Activated T-helper 2 cell treated with anti-CD3 and anti-CD28 coated beads, Interferon-gamma antibody, Interleukin-2, Interleukin-4, amounts not matched to agents 10 μg/mL and 5 μg/mL and 100 μg/mL, durations not matched to agents 14 hours and 24 hours and 36 hours (primary cell): ENCODE measurements around the gene QPCTL. TPM values are rescaled to one million over a fixed set of nuclear protein-coding genes. Genes with fewer than 3 reads are reported as not detected.
"Not testable (repeated sequence)": the region's sequence is repeated elsewhere in the genome, so short reads cannot be mapped to it uniquely, and the experiment has no call there.

Experiments
- DNase-seq: peaks from one replicate; pipeline ENCODE4 v3.0.0; 2021; ENCODE audit warnings: low spot score
- H3K27ac Mint-ChIP-seq: one replicate; pipeline ENCODE4 v1.8.0; 2021; ENCODE audit warnings: mixed read lengths
- H3K27me3 Mint-ChIP-seq: one replicate; pipeline ENCODE4 v1.8.0; 2021; ENCODE audit warnings: low read depth, mixed read lengths
- H3K36me3 Mint-ChIP-seq: one replicate; pipeline ENCODE4 v1.8.0; 2021; ENCODE audit warnings: low read depth, mixed read lengths
- H3K4me1 Mint-ChIP-seq: one replicate; pipeline ENCODE4 v1.8.0; 2021; ENCODE audit warnings: low read depth, mixed read lengths
- H3K4me3 Mint-ChIP-seq: one replicate; pipeline ENCODE4 v1.8.0; 2021; ENCODE audit warnings: low read depth, mild to moderate bottlenecking, moderate library complexity, mixed read lengths
- H3K9me3 Mint-ChIP-seq: one replicate; pipeline ENCODE4 v1.8.0; 2021; ENCODE audit warnings: mixed read lengths
- intact Hi-C: fragments of 100-400 bp; cut with micrococcal nuclease; formaldehyde crosslinking; loops from one replicate; pipeline ENCODE4 v1.15.1; 2023
- total RNA-seq: library from RNA; stranded (reverse); gene quantifications from 2 replicates; pipeline ENCODE4 v1.2.3, GENCODE V29; 2022

Gene QPCTL
- total RNA-seq, 1 donor from 2014 or later: 24.2 TPM

DNA sequence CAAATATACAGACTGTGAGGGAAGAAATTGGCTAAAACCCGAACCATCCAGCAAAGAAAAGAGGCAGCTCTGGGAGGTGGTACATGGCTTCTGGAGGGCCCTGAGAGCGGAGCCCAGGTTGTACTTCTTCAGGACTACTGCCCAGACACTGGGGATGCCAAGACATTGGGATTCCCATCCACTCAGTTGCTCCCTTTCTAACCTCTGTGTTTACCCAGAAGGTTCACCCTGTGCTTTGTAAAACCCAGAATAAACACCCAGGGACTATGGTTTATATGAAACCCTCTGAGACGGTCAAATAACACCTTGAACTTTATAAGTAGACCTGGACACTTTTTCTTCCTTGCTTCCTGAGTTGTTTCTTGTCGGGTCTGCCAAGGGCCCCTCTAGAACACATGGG lies 50.5 kb downstream of the QPCTL start:
- no peak overlapping the region for H3K4me3 Mint-ChIP-seq
- intact Hi-C loops: no loop called here
- H3K27ac Mint-ChIP-seq: no peak overlapping the region

GRCh38 chr19:45745606-45746005 lies 53.1 kb downstream of the QPCTL start:
- intact Hi-C loops: no loop called here
- no peak for DNase-seq
- Mint-ChIP-seq H3K36me3 (no peaks in the 10 kb centered on the region), H3K4me3 (no peak overlapping the region), H3K4me1 (no peaks in the 10 kb centered on the region), H3K27ac (no peak overlapping the region), H3K27me3 (peaks cover 12% of the 10 kb centered on the region), H3K9me3 (no peaks in the 10 kb centered on the region)

More for the DNA sequence above, 50.5 kb downstream of the QPCTL start:
- no peak for DNase-seq
- Mint-ChIP-seq H3K27me3 (peaks cover 13% of the 10 kb centered on the region), H3K4me1 (no peaks in the 10 kb centered on the region), H3K36me3 (no peaks in the 10 kb centered on the region), H3K9me3 (no peaks in the 10 kb centered on the region)

- intact Hi-C loops: no loop called here
- Mint-ChIP-seq H3K9me3 (no peaks in the 10 kb centered on the region), H3K36me3 (no peaks in the 10 kb centered on the region), H3K27me3 (peaks cover 12% of the 10 kb centered on the region), H3K4me1 (no peaks in the 10 kb centered on the region), H3K4me3 (no peak overlapping the region), H3K27ac (no peak overlapping the region)
- DNase-seq: no peak
Observed at GRCh38 chr19:45746866-45747265, 54.4 kb downstream of the QPCTL start.

GRCh38 chr19:45747513-45747912 lies 55.0 kb downstream of the QPCTL start:
- intact Hi-C loops: no loop called here
- H3K27ac Mint-ChIP-seq: no peak overlapping the region
- peaks cover 12% of the 10 kb centered on the region for H3K27me3 Mint-ChIP-seq
- H3K4me1 Mint-ChIP-seq: no peaks in the 10 kb centered on the region
- no peaks in the 10 kb centered on the region for H3K36me3 Mint-ChIP-seq
- no peak for DNase-seq
- H3K9me3 Mint-ChIP-seq: no peaks in the 10 kb centered on the region
- H3K4me3 Mint-ChIP-seq: no peak overlapping the region

- H3K4me3 Mint-ChIP-seq, H3K9me3 Mint-ChIP-seq, DNase-seq, H3K36me3 Mint-ChIP-seq, H3K27ac Mint-ChIP-seq, H3K4me1 Mint-ChIP-seq, intact Hi-C loops, H3K27me3 Mint-ChIP-seq: not testable (repeated sequence)
Observed at GRCh38 chr19:45751483-45751882, 59.0 kb downstream of the QPCTL start.

DNA sequence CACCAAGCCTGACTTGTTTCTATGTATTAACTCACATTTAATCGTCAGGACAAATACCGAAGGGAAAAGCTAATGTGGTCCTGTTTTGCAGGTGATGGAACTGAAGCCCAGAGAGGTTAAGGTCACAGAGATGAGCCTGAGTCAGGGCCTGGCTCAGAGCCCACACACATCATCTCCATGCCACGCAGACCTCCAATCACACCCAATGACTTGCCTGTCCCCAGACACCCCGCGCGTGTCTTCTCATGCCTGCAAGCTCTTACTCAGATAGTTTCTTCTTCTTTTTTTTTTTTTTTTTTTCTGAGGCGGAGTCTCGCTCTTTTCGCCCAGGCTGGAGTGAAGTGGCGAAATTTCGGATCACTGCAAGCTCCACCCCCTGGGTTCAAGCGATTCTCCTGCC lies 60.2 kb downstream of the QPCTL start:
- intact Hi-C loops: no loop called here
- Mint-ChIP-seq H3K9me3 (no peaks in the 10 kb centered on the region), H3K27ac (no peak overlapping the region), H3K4me3 (no peak overlapping the region), H3K36me3 (no peaks in the 10 kb centered on the region), H3K27me3 (peaks cover under 1% of the 10 kb centered on the region), H3K4me1 (no peaks in the 10 kb centered on the region)
- no peak for DNase-seq

DNA sequence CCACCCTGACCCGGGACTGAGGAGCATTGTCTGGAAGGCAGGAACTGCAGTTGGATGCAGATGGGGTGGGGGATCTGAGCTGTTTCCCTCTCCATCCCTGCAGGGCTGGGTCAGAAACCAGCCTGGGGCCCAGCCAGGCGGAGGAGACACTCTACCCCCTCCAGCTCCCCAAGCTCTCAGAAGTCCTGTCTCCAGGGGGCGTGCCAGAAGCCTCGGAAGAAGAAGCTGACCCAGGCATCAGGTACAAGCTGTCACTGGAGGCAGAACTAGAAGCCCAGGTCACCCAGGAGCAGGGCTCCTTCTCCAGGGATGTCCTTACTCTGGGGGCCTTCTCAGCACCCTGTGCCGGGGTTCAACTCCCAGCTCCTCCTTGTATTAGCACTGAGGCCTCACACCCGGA lies 61.1 kb downstream of the QPCTL start:
- no peak overlapping the region for H3K27ac Mint-ChIP-seq
- no peaks in the 10 kb centered on the region for H3K4me1 Mint-ChIP-seq
- H3K36me3 Mint-ChIP-seq: no peaks in the 10 kb centered on the region
- H3K9me3 Mint-ChIP-seq: no peaks in the 10 kb centered on the region
- H3K4me3 Mint-ChIP-seq: no peak overlapping the region
- no peak for DNase-seq
- intact Hi-C loops: no loop called here
- no peaks in the 10 kb centered on the region for H3K27me3 Mint-ChIP-seq

Other genes with a start within 250 kb of the QPCTL start
- gene FOSB, start 224.7 kb upstream of the QPCTL start, total RNA-seq: 10.2 and 10.9 TPM in 2 replicates
- gene RTN2, start 195.6 kb upstream of the QPCTL start, total RNA-seq: 4.0 and 8.1 TPM in 2 replicates
- gene PPM1N, start 194.2 kb upstream of the QPCTL start, total RNA-seq: 2.5 and 3.1 TPM in 2 replicates
- 232 and 244 TPM in 2 replicates for gene VASP, start 185.2 kb upstream of the QPCTL start, total RNA-seq
- gene OPA3, start 107.9 kb upstream of the QPCTL start, total RNA-seq: 15.2 and 15.9 TPM in 2 replicates
- not detected in 2 replicates for gene GPR4, start 90.5 kb upstream of the QPCTL start, total RNA-seq
- 180 and 207 TPM in 2 replicates for gene EML2, start 53.3 kb upstream of the QPCTL start, total RNA-seq
- gene GIPR, start 24.4 kb upstream of the QPCTL start, total RNA-seq: 9.3 and 9.5 TPM in 2 replicates
- 738 and 766 TPM in 2 replicates for gene SNRPD2, start 713 bp upstream of the QPCTL start, total RNA-seq
- 34.4 and 38.9 TPM in 2 replicates for gene FBXO46, start 38.2 kb downstream of the QPCTL start, total RNA-seq
- gene MEIOSIN, start 40.8 kb downstream of the QPCTL start, total RNA-seq: not detected in 2 replicates
- gene SIX5, start 76.6 kb downstream of the QPCTL start, total RNA-seq: 4.8 and 5.7 TPM in 2 replicates
- 22.0 and 23.4 TPM in 2 replicates for gene DMPK, start 89.8 kb downstream of the QPCTL start, total RNA-seq
- gene DMWD, start 100.2 kb downstream of the QPCTL start, total RNA-seq: 44.7 and 45.6 TPM in 2 replicates
- 0.16 and 0.23 TPM in 2 replicates for gene RSPH6A, start 122.6 kb downstream of the QPCTL start, total RNA-seq
- gene SYMPK, start 170.5 kb downstream of the QPCTL start, total RNA-seq: 121 and 131 TPM in 2 replicates
- gene FOXA3, start 171.7 kb downstream of the QPCTL start, total RNA-seq: 0.37 and 0.60 TPM in 2 replicates
- 15.7 and 17.1 TPM in 2 replicates for gene IRF2BP1, start 193.5 kb downstream of the QPCTL start, total RNA-seq
- gene MYPOP, start 209.9 kb downstream of the QPCTL start, total RNA-seq: 7.3 and 8.6 TPM in 2 replicates
- not detected in 2 replicates for gene NANOS2, start 222.1 kb downstream of the QPCTL start, total RNA-seq